NOMO-1 treated with dmso at 0.1 percent for 144 hours (cell line): ENCODE measurements around the gene SLC36A2.
"Not testable (repeated sequence)": the region's sequence is repeated elsewhere in the genome, so short reads cannot be mapped to it uniquely, and the experiment has no call there.

Source experiments
- DNase-seq: peaks from one replicate; lab custom pipeline; 2025; ENCODE audit not compliant: unreplicated experiment; lab: John Stamatoyannopoulos, UW

The SLC36A2 gene

DNA sequence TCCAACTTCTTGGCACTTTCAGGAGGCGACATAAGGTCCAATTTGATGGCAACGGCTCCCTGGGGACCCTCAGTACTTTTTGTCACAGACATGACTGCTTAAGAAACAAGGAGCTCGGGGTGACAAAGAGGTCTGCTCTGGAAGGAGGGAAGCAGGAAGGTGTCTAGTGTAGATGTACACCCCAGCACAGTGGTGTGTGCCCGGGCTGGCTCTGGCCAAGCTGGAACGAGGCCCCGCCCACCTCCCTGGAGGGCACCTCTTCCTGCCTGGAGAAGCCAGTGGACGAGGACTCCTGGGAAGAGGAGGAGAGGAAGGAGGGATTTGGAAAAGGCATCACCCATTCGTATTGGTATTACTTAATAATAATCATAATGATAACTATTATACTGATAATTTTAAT lies at the start of gene SLC36A2:
SLC36A2 (minus strand) TSS at position 191 of the 400 bp plus-strand sequence; CDS start at position 92, 99 bp downstream.
- DNase-seq, result no peak

DNA sequence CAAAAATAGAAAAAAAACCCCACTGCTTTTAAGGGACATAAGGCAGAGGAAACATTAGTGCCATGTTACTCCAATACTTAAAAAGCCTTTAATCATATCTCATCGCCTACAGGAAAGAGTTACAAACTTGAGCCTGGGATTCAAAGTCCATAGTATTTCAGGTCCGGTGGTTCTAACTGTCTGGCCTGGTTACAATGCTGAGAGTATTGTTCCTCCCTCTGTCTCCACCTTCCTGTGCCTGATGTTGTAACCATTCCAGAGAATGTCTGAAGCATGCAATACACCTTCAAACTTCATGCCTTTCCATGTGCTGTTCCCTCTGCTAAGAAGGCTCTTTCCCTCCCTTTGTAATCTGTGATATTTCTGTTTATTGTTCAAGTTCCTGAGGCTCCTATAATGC lies 41.6 kb upstream of the SLC36A2 start:
- DNase-seq, result no peak

DNA sequence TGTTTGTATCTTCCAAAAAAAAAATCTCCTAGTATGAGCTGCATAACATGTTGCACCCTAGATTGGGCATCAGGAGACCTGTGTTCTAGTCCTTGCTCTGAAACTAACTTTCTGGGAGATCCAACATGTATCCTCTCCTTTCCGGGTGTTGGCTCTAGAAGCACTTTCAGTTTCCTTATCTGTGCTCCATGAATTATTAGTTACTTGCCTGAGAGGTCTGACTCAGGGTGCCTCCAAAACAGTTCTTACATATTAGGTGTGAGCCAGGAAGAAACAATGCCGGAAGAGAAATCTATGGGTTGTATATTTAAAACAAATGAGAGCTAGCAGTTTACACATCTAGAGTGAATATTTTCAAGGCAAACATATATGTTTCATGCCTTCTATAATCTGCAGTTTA lies 36.7 kb upstream of the SLC36A2 start:
- DNase-seq, result no peak

DNA sequence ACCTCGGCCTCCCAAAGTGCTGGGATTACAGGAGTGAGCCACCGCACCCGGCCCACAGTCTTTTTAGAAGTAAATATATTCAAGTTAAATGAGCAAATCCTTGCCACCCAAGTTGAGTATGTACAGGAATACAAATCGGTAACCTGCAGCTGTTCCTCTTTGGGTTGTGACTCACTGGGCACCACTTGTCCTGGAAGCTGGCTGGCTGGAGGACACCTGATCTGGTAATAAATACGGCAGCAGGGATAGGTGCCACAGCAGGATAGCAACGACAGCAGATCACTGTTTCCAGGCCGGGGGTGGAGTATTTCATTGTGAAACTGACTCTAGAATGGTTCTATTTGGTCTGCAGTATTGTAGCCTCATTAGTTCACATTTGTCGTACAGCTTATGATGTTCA lies 35.7 kb upstream of the SLC36A2 start:
- no peak for DNase-seq

DNA sequence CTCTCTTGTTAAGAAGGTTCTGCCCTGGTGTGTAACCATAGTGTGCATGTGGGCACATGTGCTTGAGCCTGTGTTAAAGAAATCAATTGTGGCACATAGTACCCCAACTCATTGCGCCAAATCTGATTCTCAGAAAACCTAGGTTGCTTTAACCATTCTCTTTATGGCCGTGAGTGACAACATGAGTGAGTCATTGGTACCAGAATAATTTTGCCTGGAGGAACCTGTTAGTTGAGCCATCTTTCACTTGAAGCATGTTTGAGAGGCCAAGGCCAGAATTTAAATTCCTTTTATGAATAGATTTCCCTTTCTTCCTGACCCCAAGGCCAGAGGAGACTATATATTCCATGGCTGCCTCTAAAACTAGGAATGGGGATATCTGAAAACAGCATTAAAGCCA lies 35.2 kb upstream of the SLC36A2 start:
- DNase-seq, result no peak

DNA sequence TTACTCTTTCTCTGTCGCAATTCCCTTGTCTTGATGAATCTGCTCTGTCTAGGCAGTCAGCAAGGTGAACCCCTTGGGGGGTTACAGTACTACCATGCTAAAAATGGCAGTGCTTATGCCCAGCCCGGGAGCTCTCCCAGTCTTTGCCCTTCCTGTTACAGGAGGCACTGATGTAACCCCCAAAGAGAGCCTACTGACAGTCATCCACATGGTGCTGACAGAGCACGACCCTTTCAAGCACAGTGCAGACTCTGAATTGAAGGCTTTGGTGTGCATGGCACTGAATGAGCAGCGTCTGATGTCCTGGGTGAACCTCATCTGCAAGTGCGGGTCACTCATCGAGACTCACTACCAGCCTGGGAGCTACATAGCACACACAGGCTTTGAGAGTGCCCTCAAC lies 34.5 kb upstream of the SLC36A2 start:
- DNase-seq, result no peak

DNA sequence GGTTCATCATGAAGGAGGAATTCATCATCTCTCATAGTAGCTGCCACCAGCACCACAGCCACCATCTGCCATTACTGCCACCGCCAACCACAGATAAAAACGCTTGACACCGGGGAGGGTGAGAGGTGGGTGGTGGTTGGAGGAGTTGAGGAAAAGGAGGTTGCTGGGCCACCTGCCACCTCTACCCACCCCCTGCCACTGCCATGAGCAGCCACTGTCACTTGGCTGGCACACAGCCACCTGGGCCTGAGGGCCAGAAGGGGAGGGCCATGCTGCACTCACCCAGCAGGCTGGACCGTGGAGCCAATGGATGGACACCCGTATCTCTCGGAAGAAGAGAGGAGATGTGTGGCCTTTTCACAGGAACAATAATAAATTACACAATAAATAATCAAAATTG lies 31.3 kb upstream of the SLC36A2 start:
- DNase-seq, result no peak

DNA sequence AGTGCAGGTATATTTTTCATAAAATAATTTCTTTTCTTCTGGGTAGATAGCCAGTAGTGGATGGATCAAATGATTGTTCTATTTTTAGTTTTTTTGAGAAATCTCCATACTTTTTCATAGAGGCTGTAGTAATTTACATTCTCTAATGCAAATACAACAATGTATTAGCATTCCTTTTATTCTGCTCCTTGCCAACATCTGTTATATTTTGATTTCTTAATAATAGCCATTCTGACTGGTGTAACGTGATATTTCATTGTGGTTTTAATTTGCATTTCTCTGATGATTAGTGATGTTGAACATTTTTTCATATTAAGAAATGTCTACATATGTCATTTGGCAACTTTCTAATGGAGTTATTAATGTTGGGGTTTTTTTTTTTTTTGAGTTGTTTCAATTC lies 27.2 kb upstream of the SLC36A2 start:
- no peak for DNase-seq

DNA sequence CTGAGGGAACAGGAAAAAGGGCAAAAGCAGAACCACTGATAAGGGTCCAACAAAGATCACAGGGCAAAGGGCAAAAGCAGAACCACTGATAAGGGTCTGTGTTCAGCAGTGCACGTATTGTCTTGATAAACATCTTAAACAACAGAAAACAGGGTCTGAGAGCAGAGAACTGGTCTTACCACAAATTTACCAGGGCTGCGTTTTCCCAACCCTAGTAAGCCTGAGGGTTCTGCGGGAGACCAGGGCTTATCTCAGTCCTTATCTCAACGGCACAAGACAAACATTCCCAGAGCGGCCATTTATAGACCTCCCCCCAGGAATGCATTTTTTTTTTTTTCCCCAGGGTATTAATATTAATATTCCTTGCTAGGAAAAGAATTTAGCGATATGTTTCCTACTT lies 19.7 kb upstream of the SLC36A2 start:
- DNase-seq, result not testable (repeated sequence)

DNA sequence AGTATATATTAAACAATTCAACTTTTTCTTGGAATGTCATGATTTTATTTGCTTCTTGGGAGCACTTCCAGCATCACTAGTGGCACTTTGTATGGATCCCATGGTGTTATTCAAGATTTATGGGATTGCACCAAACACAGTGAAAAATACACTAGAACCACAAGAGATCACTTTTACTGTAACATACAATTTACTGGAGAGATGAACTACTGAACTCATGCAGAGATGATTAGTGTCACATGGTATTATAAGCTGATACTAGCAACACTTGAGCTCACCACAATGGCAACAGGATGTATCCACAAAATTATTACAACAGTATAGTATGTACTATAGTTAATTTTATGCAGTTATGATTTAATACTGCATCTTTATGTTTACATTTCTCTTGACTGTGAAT lies 16.3 kb upstream of the SLC36A2 start:
- DNase-seq, result no peak

DNA sequence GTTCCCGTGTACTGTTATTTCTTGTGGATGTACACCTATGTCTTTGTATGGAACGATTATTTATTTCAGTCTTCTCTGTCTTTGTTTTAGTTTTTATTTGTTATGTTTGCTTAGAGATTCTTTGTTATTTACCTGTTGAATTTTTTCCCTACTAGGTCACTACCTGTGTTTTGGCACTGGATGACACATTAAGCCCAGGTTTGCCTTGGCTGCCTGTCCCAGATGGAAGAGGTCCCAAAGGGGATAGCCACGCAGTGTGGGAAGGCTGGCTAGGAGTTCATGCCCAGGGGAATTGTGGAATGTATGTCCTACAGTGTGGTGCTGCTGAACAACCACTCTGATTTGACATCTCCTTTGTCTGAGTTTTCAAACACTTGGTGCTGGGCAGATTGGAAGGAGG lies 15.6 kb upstream of the SLC36A2 start:
- DNase-seq, result no peak

DNA sequence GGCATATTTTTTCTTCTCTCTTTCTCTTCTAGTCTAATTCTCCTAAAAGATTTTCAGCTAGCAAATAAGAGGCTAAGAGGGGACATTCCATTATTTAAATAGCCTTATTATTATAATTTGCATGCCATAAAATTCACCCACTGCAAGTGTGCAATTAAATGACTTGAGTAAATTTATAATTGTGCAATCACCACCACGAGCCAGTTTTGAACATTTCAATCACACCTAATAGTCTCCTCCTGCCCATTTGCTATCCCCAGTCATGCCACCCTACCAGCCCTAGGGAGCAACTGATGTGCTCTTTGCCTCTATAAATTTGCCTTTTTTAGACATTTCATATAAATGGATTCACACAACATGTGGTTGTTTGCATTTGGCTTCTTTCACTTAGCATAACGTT lies 12.0 kb upstream of the SLC36A2 start:
- DNase-seq, result no peak

DNA sequence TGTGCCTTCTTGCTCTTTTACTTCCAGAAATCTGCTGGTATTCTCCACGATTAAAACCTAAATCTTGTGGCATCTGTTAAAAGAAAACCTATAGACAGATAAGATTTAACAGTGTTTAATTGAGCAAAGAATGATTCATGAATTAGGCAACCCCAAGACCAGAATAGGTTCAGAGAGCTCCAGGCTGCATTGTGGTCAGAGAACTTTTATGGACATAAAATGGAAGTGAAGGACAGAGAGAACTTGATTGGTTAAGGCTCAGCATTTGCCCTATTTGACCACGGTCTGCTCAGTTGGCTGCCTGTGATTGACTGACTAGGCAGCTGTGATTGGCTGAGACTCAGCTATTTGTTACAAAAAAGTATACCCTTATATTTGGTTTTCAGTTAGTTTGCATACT lies 10.4 kb upstream of the SLC36A2 start:
- DNase-seq, result peak; percentile 82

DNA sequence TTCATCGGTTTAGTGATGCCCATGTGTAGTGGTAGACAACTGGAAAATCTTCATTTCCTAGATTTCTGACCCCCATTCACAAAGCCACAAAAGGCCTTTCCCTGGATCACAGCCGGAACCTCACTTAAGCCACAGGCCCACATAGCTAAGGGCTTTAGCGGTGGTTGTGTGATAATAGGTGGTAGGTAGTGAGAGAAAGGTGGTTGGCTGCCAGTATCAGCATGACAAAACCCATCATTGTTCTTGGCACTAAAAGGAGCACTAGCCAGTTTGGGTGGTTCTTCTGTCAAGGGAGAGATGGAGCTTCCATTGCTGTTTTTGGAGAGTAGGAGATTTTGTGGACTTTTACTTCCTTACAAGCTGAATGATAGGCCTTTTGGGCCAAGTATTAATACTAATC lies 9.7 kb upstream of the SLC36A2 start:
- DNase-seq, result no peak

DNA sequence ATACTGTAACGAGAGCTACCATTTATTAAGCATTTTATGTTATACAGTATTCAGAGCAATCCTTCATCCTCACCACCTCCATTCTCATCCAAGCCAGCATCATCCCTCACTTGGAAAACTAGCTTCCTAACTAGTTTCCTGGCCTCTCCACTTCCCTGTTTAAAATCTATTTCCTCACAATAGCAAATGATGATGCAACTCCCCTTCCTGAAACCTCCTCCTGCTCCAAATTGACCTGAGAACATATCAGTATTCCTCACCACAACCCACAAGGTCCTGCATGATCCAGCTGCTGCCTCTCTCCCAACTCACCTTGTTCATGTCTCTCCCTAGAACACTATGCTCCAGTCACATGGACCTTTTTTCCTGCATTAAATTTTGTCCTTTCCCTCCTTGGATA lies 4.3 kb upstream of the SLC36A2 start:
- DNase-seq, result no peak

DNA sequence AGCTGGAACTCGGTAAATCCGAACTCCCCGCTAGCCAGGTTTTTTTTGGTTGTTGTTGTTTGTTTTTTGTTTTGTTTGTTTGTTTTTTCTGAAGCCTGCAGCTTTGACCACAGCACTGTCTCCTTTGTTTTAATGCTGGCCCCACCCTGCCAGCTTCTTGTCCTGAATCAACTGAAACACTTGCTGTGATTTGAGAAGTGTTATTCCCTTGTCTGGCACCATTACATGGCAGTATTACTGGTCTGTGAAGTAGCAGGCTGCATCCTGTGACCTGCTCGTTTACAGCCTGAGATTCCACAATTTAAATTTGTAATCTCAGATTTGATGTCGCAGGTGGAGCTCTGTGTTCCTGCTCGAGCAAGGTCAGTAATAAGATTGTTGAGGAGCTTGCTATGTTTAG lies 1.4 kb upstream of the SLC36A2 start:
- DNase-seq, result no peak

DNA sequence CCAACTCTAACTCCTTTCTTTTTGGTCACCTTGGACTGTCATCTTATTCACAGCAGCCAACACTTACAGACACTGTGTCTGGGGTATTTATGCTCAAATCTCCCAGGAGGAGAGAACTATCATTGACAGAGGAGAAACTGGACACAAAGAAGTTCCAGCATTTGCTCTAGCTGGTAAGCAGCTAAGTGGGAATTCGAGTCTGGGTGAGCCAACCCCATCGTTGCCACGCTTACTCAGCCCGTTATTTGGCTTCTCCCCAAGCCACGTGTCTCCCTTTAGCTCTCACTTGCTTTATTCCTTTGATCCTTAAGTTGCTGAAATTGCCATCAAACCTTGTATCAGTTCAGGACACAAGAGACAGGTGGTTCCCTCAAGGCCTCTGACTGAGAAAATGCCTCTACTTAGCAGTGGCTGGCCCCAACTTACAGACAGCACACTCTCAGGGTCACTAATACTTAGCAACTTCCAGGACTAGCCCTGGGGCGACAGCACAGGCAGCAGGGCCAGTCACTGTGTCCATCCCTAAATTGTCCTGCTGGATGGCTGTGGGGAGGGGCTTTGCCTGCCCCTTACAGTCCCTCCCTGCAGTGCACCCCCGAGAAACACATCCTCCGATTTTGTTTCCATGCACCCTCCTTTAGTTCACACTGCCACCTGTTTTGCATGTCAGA lies 1.4 kb downstream of the SLC36A2 start:
- DNase-seq, result no peak

DNA sequence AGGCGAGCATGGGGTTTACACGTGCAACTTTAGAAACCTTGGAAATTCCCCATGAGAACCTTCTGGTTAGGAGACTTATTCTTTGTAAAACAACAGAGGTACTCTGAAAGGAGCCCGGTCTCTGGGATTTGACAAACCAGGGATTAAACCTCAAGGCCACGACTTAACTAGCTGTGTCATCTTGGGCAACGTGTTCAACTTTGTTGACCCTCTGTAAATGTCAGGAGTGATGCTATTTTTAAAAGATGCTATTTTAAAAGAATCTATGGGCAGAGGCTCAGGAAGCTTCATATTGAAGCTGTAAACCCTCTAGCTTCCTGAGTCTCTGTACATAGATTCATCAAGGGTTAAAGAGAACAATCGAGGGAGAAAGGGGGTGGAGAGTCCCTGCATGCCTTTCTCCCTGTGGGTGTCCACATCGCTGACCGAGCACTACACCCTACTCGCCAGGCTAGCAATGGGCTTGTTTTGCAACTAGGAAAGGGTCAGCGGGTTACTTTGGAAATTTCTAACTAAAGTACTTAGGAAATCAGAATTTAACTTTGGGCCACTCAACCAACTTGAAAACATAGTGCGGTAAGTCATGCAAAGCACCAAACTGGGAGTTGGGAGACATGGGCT lies 2.1 kb downstream of the SLC36A2 start:
- no peak for DNase-seq

DNA sequence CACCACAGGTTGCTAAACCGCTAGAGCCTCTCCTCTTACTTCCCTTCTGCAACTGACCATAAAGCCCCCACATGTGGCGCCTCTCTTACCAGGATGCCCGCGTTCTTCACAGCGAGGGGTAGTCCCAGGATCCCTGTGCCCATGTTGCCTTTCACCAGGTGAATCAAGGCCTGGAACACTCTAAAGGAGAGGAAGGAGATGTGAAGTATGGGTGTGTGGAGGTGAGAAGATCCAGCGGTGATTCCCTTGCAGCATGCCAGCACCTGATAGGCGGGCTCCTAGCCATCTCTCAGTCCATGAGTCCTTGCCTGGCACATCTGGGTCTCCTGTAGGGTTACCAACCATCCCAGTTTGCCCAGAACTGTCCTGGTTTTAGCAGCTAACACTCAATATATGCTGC lies 3.3 kb downstream of the SLC36A2 start:
- DNase-seq, result no peak

DNA sequence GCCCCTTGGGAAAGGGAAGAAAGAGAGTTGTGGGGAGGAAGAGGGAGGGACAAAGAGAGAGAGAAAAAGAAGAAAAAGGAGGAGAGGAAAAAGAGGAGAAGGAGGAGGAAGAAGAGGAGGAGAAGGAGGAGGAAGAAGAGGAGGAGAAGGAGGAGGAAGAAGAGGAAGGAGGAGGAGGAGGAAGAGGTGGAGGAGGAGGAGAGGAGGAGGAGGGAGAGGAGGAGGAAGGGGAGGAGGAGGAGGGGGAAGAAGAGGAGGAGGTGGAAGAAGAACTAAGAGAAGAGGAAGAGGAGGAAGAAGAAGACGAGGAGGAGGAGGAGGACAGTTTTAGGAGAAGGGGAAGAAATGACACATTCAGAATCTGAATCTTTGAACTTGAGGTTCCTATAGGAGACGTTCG lies 7.4 kb downstream of the SLC36A2 start:
- DNase-seq, result no peak

DNA sequence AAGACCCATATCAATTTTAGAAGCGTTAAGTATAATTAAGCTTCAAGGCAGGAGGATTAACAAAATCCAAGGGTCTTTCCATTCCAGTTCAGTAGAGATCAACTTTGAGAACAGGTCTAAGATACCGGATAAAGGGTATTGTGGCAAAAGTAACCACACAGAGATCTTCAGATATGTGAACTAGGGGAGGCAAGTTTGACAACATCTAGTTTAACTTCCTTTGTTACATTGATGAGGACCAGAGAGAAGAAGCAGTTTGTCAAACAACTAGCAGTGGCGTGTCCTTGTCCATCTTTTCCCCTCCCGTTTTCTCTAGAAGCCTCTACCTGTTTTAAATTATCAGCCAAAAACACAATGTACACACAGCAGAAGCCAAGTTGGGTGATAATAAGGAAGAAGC lies 8.6 kb downstream of the SLC36A2 start:
- DNase-seq, result no peak

DNA sequence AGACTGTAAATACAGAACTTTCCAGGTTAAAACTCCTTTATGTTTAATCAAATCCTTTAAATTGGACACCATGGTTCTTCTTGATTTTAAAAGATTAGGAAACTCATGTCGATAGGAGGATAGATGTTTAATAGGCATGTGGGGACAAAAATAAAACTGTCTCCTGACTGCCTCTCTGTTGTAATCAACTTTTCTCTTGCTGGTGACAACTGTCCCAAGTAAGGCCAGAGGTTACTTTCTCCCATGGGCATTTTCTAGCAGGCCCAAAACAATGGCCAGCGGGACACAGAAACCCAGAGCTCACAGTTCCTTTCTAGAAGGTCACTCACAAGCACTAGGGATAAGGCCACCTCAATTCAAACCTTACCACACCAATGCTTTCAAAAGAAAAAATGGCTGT lies 14.5 kb downstream of the SLC36A2 start:
- no peak for DNase-seq

DNA sequence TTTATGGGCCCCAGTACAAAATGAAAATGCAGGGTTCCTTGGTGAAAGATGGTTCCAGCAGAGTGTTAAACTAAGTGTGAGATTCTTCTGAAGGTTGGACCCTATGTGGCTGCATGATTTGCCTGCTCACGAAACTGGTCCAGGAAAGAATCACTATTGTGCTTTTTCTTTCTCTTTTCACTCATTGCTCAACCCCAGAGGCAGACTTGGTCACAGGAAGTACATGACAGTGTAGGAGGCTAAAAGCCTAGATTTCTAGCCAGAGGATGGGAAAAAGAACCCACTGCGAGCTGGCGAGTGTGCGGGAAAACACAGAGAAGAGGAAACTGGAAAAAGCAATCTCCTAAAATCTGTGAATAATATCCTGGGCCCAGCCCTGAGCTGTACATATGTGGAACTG lies 18.6 kb downstream of the SLC36A2 start:
- no peak for DNase-seq
